Measurements from ENCODE around the gene DYNC2LI1.

The DYNC2LI1 gene

DNA sequence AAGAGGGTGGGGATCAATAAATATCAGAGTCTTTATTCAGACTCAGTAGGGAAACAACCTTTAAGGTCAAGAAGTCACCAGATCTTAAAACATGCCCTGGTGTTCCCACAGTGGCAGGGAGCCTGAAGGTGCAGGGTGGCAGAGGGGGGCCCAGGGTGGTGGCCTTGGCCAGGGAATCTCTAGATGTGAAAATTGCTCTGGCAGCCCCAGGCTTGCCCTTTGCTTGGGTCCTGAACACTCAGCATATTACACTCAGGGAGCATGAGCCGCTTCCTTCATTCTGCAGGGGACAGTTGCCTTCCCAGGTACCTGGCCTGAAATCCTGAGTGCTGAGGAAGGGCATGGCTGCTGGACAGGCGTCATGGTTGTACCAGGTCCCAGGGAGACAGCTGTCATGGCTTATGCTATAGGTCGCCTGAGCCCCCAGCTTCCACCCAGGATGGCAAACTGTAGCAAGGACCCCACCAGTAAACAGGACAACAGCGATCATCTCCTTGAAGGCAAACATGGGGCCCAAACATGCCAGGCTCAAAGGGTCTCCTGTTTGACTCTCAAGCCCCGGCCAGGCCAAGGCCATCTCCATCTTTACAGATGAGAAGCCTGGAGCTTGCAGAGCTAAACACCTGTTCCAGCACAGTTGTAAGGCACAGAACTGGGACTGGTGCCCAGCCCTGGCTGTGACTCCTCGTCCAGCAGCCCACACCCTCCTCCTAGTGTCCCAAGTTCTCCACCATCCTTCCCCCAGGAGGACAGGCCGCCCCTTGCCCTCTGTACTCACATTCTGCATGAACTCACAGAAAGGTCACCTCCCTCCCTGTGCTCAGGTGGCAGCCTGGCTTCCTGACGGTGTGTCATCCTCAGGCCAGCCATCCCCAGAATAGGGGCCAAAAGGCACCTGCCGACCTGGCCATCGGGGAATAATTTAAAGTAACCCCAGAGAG, 79.6 kb downstream of the DYNC2LI1 start:
- DNase-seq: no peak
- Histone ChIP-seq H3K36me3 (no peaks in the 10 kb centered on the region), H3K4me3 (ENCODE audit: low read depth, low read length) (no peak overlapping the region), H3K9me3 (ENCODE audit: severe bottlenecking) (no peaks in the 10 kb centered on the region), H3K27ac (no peak overlapping the region), H3K27me3 (ENCODE audit: insufficient read depth, low read depth, severe bottlenecking) (peaks cover 17% of the 10 kb centered on the region)
- TF ChIP-seq, protein P1, sequence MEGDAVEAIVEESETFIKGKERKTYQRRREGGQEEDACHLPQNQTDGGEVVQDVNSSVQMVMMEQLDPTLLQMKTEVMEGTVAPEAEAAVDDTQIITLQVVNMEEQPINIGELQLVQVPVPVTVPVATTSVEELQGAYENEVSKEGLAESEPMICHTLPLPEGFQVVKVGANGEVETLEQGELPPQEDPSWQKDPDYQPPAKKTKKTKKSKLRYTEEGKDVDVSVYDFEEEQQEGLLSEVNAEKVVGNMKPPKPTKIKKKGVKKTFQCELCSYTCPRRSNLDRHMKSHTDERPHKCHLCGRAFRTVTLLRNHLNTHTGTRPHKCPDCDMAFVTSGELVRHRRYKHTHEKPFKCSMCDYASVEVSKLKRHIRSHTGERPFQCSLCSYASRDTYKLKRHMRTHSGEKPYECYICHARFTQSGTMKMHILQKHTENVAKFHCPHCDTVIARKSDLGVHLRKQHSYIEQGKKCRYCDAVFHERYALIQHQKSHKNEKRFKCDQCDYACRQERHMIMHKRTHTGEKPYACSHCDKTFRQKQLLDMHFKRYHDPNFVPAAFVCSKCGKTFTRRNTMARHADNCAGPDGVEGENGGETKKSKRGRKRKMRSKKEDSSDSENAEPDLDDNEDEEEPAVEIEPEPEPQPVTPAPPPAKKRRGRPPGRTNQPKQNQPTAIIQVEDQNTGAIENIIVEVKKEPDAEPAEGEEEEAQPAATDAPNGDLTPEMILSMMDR (IDR thresholded peaks at IDR 0.05; ENCODE audit: low read depth, low read length): no peak

GRCh38 chr2:43854671-43855070, 80.8 kb downstream of the DYNC2LI1 start:
- Histone ChIP-seq H3K36me3 (no peaks in the 10 kb centered on the region), H3K9me3 (ENCODE audit: severe bottlenecking) (no peaks in the 10 kb centered on the region), H3K4me3 (ENCODE audit: low read depth, low read length) (no peak overlapping the region), H3K27me3 (ENCODE audit: insufficient read depth, low read depth, severe bottlenecking) (peaks cover 20% of the 10 kb centered on the region), H3K27ac (no peak overlapping the region)
- DNase-seq: no peak
- TF ChIP-seq, protein P1 (IDR thresholded peaks at IDR 0.05; ENCODE audit: low read depth, low read length): no peak

DNA sequence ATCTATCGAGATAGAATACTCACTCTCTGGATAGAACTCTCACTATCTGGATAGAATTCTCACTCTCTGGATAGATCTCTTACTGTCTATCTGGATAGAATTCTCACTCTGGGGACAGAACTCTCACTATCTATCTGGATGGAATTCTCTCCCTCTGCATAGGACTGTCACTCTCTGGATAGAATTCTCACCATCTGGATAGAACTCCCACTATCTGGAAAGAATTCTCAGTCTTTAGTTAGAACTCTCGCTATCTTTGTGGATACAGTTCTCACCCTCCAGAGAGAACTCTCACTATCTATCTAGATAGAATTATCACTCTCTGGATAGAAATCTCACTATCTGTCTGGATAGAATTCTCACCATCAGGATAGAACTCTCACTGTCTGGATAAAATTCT, 81.5 kb downstream of the DYNC2LI1 start:
- Histone ChIP-seq H3K27me3 (ENCODE audit: insufficient read depth, low read depth, severe bottlenecking) (peaks cover 20% of the 10 kb centered on the region), H3K9me3 (ENCODE audit: severe bottlenecking) (no peaks in the 10 kb centered on the region), H3K36me3 (no peaks in the 10 kb centered on the region), H3K27ac (no peak overlapping the region), H3K4me3 (ENCODE audit: low read depth, low read length) (no peak overlapping the region)
- TF ChIP-seq, protein P1 (IDR thresholded peaks at IDR 0.05; ENCODE audit: low read depth, low read length): no peak
- DNase-seq: no peak
